Nephron progenitor cell (in vitro differentiated cells): ENCODE results near the gene TEX261.

Experiments
- DNase-seq: peaks from one replicate; pipeline ENCODE4 v3.0.0; 2021
- H3K27ac Mint-ChIP-seq: 2 replicates; pipeline ENCODE4 v1.8.0; 2021; ENCODE audit warnings: mild to moderate bottlenecking, moderate library complexity, mixed read lengths
- H3K27me3 Mint-ChIP-seq: 2 replicates; pipeline ENCODE4 v1.8.0; 2021; ENCODE audit warnings: mild to moderate bottlenecking, low read depth, mixed read lengths; ENCODE audit not compliant: poor library complexity
- H3K36me3 Mint-ChIP-seq: 2 replicates; pipeline ENCODE4 v1.8.0; 2021; ENCODE audit warnings: low read depth, mixed read lengths
- H3K4me1 Mint-ChIP-seq: 2 replicates; pipeline ENCODE4 v1.8.0; 2021; ENCODE audit warnings: mixed read lengths
- H3K4me3 Mint-ChIP-seq: 2 replicates; pipeline ENCODE4 v1.8.0; 2021; ENCODE audit warnings: mild to moderate bottlenecking, moderate library complexity, mixed read lengths
- H3K9me3 Mint-ChIP-seq: 2 replicates; pipeline ENCODE4 v1.8.0; 2021; ENCODE audit warnings: mild to moderate bottlenecking, moderate library complexity, mixed read lengths
- TF ChIP-seq, protein P1 (sequence below): fragments of 200-600 bp; sonication (generic); IDR thresholded peaks from 2 replicates; pipeline ENCODE4 v1.5.0; 2021; ENCODE audit warnings: antibody characterized with exemption

TEX261 gene

DNA sequence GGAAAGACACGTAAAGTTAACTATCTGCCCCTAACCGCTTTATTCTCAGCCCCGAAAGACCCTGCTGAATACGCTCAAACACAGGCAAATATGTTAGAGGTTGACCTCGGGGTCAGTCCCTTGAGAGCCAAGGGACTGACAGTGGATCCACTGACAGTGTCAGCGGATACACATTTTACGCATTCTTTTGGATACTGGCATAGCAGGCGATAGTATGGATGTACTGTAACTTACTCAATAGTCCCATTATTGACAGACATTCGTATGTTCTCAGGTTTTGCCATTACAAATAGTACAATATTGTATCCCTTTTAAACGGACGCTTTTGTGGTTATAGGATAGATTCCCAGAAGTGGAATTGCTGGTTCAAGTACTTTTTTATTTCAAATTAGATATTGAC lies 45.6 kb downstream of the TEX261 start:
- no peak overlapping the region for H3K4me3 Mint-ChIP-seq
- no peak for DNase-seq
- H3K4me1 Mint-ChIP-seq, result peaks cover 24% of the 10 kb centered on the region
- H3K27ac Mint-ChIP-seq, result no peak overlapping the region
- peaks cover 90% of the 10 kb centered on the region for H3K27me3 Mint-ChIP-seq
- TF ChIP-seq, protein P1, sequence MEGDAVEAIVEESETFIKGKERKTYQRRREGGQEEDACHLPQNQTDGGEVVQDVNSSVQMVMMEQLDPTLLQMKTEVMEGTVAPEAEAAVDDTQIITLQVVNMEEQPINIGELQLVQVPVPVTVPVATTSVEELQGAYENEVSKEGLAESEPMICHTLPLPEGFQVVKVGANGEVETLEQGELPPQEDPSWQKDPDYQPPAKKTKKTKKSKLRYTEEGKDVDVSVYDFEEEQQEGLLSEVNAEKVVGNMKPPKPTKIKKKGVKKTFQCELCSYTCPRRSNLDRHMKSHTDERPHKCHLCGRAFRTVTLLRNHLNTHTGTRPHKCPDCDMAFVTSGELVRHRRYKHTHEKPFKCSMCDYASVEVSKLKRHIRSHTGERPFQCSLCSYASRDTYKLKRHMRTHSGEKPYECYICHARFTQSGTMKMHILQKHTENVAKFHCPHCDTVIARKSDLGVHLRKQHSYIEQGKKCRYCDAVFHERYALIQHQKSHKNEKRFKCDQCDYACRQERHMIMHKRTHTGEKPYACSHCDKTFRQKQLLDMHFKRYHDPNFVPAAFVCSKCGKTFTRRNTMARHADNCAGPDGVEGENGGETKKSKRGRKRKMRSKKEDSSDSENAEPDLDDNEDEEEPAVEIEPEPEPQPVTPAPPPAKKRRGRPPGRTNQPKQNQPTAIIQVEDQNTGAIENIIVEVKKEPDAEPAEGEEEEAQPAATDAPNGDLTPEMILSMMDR, result no peak
- H3K9me3 Mint-ChIP-seq, result no peaks in the 10 kb centered on the region
- H3K36me3 Mint-ChIP-seq, result no peaks in the 10 kb centered on the region

DNA sequence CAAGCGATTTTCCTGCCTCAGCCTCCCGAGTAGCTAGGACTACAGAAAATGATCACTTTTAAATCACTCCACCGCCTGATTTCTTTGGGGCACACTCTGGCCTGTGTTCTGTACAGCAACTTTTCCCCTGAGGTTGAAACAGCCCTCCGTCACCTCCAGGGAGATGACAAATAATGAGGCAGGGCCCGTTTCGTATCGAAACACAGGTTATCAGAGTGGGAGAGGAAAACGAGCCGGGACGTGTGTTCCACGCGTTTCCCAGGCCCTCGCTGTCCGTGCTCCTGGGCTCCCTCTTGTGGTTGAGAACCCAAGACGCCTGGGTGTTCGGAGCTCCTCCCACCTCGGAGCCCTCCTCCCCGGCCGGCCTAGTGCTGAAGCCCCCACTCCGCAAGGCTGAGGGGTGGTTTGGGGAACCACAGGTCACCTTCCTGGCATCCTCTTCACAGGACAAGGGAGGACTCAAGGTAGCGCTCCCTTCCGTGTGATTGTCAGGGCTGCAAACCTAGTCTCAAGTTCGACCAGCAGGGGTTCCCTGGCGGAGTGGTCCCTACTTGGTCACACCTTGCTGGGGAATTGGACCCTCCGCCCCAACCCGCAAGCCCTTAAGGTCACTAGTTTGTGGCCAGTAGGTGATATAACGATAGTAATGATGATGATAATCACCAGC lies 46.2 kb downstream of the TEX261 start:
- no peak overlapping the region for H3K27ac Mint-ChIP-seq
- H3K27me3 Mint-ChIP-seq, result peaks cover 84% of the 10 kb centered on the region
- TF ChIP-seq, protein P1, result peak; percentile 90
- peak; percentile 89 for DNase-seq
- no peaks in the 10 kb centered on the region for H3K36me3 Mint-ChIP-seq
- no peaks in the 10 kb centered on the region for H3K9me3 Mint-ChIP-seq
- peak overlapping the region; percentile 58 for H3K4me3 Mint-ChIP-seq
- H3K4me1 Mint-ChIP-seq, result peaks cover 30% of the 10 kb centered on the region

DNA sequence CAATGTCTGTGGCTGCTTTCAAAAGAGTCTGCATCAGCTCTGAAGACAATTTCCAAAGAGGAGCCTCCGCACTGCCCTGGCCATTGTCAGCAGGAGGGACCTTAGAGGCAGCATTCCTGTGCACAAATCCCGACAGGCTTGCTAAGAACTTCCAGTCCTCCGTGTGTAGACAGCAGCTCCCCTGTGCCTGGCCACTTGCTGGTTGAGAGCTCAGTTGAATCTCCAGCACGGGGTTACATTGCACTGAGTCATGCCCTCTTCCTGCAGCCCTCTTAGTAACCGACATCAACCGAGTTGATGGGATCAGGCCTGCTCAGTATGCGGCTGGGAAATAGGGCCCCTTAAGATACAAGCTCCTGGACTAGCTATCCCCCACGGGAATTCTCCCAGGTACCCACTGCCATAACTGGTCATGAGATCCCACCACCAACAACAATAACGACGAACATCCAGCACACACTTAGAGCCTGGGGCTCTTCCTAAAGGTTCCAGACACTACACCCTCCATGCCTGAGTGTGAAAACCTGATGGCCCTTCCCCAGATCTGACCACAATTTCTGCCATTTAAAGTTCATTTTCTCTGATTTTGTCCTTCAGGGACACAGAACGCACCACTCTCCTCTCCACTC lies 47.0 kb downstream of the TEX261 start:
- Mint-ChIP-seq H3K4me1 (peaks cover 38% of the 10 kb centered on the region), H3K27me3 (peaks cover 76% of the 10 kb centered on the region), H3K4me3 (no peak overlapping the region), H3K36me3 (no peaks in the 10 kb centered on the region), H3K9me3 (no peaks in the 10 kb centered on the region), H3K27ac (no peak overlapping the region)
- TF ChIP-seq, protein P1, result no peak
- DNase-seq, result no peak

- Mint-ChIP-seq H3K4me1 (peaks cover 43% of the 10 kb centered on the region), H3K27me3 (peaks cover 72% of the 10 kb centered on the region), H3K9me3 (no peaks in the 10 kb centered on the region), H3K27ac (no peak overlapping the region), H3K4me3 (no peak overlapping the region), H3K36me3 (no peaks in the 10 kb centered on the region)
- TF ChIP-seq, protein P1, result peak; percentile 77
- peak; percentile 75 for DNase-seq
Measured at GRCh38 chr2:70946832-70947442, 47.7 kb downstream of the TEX261 start.

GRCh38 chr2:70944111-70944690 lies 50.5 kb downstream of the TEX261 start:
- TF ChIP-seq, protein P1, result no peak
- H3K27me3 Mint-ChIP-seq, result peaks cover 65% of the 10 kb centered on the region
- no peak overlapping the region for H3K4me3 Mint-ChIP-seq
- H3K4me1 Mint-ChIP-seq, result peaks cover 67% of the 10 kb centered on the region
- H3K27ac Mint-ChIP-seq, result no peak overlapping the region
- DNase-seq, result no peak
- H3K9me3 Mint-ChIP-seq, result no peaks in the 10 kb centered on the region
- no peaks in the 10 kb centered on the region for H3K36me3 Mint-ChIP-seq
